Amygdala (tissue), 56 donors: Measurements from ENCODE around the gene MTARC2.

Experiments used
- DNase-seq, 56 donors: peaks; one replicate each; lab custom pipeline; 2025; lab: John Stamatoyannopoulos, UW

MTARC2 gene

DNA sequence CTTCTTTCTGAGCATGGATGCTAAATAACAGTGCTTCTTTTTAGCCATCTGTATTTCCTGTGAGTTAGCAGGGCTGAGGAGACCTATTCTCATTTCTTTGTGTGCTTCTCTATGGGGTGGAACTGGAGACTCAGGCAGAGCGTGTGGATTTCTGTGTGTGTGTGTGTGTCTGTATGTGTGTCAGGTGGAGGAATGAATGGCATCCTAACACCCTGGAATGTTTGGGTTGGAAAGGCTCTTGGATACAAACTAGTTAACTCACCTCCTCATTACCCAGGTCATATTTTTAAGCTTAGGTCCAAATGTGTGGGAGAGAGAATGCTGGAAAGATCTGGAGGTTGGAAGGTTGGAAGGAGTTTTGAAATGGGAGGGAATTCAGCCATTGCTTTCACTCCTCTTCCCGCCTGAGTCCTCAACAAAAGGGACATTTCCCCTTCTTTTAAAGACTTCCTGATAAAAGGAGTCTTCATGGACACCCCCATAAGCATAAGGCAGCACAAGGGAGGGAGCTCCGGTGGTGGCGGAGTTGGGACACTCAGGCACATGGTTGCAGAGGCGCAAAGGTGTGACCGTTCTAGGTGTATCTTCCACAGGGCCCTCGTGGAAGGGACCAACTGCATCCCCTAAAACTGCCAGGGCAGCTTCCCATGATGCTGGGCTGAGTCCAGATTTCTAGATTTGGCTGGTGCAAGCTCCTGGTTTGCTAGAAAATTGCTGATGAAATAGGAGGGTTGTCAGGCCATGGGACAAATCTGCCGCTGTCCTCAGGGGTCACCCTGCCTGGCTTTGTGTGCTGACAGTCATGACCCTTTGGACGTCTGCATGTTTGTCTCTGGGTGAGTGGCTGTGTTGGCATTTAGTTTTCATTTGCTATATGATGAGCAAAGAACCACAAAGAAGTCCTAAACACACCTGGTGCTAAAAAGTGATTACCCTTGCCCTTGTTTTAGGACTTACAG is 76.2 kb downstream of the MTARC2 start:
- no peak for DNase-seq

DNA sequence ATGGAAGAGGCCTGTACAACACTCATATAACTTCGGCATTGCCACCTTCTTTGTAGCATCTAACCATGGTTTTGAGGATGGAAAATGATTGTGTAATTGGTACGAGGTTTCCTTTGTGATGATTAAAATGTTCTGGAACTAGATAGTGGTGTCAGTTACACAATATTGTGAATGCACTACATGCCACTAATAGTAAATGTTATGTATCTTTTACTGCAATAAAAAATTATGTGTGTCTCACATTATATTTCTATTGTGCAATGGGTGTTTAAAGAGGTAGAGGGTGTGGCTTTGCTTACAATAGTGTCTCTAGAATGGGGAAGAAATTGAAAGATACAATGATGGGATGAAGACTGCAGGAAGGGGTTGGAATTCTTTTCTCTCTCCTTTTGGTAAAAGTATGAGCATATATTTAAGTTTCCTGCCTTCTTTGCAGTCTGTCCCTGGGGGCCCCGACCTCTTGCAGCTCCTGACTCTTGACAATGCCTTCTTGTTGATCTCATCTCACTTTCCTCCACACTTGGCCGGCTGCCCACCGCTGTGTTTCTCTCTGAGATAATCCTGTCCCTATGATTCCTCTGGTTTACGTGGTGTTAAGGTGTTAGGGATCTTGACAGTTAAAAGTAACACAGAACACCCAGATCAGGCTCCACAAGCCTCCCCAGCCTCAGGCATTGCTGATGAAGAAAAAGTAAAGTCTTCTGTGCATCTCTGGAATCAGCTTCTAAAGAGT is 77.9 kb downstream of the MTARC2 start:
- DNase-seq = no peak

DNA sequence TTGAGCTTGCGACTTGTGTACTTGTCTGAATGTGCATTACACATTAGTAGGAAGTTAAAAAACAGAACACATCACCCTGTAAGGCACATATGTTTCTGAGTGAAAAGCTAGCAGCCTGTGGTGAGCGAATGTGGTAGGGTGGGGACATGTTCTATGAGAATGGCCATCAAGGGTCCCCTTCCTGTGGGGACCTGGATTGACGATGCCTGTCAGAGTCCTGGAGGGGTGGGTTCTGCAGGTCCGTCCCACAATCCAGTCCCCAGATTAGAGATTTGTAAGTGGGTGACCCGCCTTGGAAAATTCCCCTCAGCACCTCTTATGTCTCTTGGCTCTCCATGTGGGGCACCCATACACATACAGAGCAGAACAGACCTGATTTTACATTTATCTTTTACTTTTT is 78.6 kb downstream of the MTARC2 start:
- no peak for DNase-seq

DNA sequence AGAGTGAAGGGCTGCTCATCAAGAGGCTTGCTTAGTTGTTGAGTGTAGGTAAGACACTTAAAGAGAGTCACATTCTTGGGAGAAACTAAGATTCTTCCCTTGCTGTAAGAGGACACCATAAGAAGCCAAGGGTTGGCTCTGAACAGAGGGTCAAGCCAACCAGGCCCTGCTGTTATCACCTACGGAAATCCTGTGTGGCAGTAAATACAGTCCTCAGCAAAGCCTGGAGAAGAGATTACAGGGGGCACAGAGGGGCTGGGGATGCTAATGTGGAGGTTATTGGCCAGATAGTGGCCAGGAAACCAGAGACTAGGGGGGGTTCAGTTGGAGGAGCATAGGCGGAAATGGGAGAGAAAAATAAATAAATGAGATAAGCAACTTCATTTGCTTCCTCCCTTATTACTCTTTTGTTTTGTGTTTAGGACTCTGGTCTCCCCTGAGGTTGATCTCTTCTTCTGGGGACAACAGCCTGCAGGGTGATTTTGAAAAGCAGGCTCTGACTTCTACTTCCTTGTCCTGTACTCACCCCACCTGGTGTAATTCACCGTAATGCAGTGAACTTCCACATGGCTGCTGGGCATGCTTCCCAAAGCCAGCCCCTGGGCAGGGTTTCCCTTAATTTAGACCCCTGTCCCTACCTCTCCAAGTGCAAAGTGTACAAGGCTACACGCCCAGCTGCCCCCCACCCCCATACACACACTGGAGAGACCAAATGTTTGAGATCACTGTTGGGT is 79.5 kb downstream of the MTARC2 start:
- DNase-seq = no peak

DNA sequence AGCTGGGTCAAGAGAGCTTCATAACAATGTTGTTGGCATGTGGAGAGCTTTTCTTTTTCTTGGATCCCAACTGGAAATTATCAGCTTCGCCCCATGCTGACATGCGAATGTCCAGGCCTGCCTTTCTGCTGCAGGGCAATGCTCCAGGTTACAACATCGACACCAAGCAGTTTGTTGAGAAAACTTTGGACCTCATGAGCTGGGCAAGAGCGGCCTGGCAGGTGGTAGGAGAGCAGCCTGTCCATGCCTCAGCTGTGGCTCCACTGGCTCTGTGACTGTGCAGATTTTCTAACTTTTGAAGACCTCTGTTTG is 80.0 kb downstream of the MTARC2 start:
- DNase-seq = no peak

DNA sequence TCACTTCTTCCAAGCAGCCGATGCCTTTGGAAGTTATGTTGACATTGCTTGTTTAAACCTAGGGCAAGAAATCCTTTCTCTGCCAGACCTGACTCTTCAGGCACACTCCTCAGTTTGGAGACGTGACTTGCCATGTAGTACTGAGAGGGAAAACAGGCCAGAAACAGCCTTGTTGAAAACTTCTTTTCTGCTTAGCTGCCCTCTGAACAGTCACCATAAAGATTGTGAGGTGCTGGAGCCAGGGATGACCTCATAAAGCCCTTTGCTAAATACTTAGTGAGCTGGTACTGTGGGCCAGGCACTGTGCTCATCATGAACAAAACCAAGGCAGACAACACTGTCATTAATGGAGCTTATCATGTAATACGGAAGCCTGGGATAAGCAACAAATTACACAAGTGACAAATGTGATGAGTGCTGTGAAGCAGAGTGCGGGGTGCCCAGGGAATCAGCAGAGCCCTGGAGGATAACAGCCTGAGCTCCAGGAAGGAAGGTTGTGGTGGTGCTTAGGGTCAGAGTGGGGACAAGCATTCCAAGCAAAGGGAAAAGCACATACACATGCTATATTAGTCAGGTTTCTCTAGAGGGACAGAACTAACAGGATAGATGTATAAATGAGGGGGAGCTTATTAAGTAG is 80.9 kb downstream of the MTARC2 start:
- DNase-seq = no peak

DNA sequence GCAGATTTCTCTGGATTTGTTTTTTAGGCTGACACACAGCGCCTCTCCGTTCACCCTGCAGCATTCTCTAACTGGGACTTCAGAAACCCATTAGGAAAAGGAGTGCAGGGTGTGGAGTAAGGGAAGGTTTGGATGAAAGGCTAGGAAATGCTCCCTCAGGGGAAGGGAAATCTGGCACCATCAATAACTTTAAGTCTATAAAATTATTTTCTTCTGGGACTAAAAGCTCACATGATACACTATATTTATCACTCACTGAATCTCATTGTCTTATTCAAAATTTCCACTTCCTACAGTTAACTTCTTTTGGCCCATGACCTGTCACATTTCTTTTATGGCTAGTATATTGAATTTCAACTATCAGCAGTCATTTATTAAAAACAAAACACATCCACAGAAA is 85.3 kb downstream of the MTARC2 start:
- no peak for DNase-seq
